Kidney (tissue), 14 donors: Measurements from ENCODE around the gene MEIKIN. TPM values are rescaled to one million over a fixed set of nuclear protein-coding genes. Genes with fewer than 3 reads are reported as not detected.

ENCODE experiments used
- DNase-seq, 5 donors: peaks; one replicate each; pipeline ENCODE4 v3.0.0-alpha.2; 2013 to 2020
- FAIRE-seq: peaks from 2 replicates; lab custom pipeline; 2012; peaks lifted over from hg19 to GRCh38; lab: Jason Lieb, UNC
- H3K27ac ChIP-seq, 2 donors: one replicate each; pipeline ENCODE4 v1.7.0; 2013; ENCODE audit warnings: low read depth in 2 of 2, low read length in 2 of 2, inconsistent platforms in 1 of 2
- H3K27me3 ChIP-seq: one replicate; pipeline ENCODE4 v1.7.1; 2013; ENCODE audit warnings: low read length, inconsistent platforms; ENCODE audit not compliant: control insufficient read depth, insufficient read depth
- H3K36me3 ChIP-seq, 3 donors: one replicate each; pipeline versions ENCODE4 v1.7.0 to v1.7.1; 2013; ENCODE audit warnings: low read length in 3 of 3, control low read depth in 1 of 3, inconsistent platforms in 1 of 3; ENCODE audit not compliant: insufficient read depth in 3 of 3, control insufficient read depth in 2 of 3
- H3K4me1 ChIP-seq, 3 donors: one replicate each; pipeline versions ENCODE4 v1.7.0 to v1.7.1; 2013; ENCODE audit warnings: low read length in 3 of 3, inconsistent platforms in 1 of 3, low read depth in 1 of 3; ENCODE audit not compliant: control insufficient read depth in 2 of 3, insufficient read depth in 2 of 3
- H3K4me3 ChIP-seq, 3 donors: one replicate each; pipeline versions ENCODE4 v1.7.0 to v1.8.1; 2013; ENCODE audit warnings: low read length in 3 of 3, control low read depth in 1 of 3, inconsistent platforms in 1 of 3
- H3K9ac ChIP-seq, 3 donors: one replicate each; pipeline versions ENCODE4 v1.7.0 to v1.7.1; 2013; ENCODE audit warnings: low read length in 3 of 3, control low read depth in 1 of 3, inconsistent platforms in 1 of 3
- H3K9me3 ChIP-seq, 3 donors: one replicate each; pipeline versions ENCODE4 v1.7.0 to v1.7.1; 2013; ENCODE audit warnings: low read length in 3 of 3, control low read depth in 1 of 3, inconsistent platforms in 1 of 3; ENCODE audit not compliant: control insufficient read depth in 2 of 3, insufficient read depth in 1 of 3
- CTCF ChIP-seq: IDR thresholded peaks from 3 replicates; pipeline ENCODE4 v1.5.1; 2012; ENCODE audit warnings: mild to moderate bottlenecking, moderate library complexity, borderline replicate concordance; ENCODE audit not compliant: insufficient read depth; ENCODE audit errors: extremely low read depth
- intact Hi-C: fragments of 100-400 bp; cut with DNase I; formaldehyde crosslinking; loops from one replicate; pipeline ENCODE4 v1.11.1; 2022
- polyA plus RNA-seq: library from polyadenylated mRNA; stranded (reverse); fragments of 350-450 nt; fragmentation: Illumina TruSeq; extraction: RNeasy Lipid Tissue Mini Kit (QIAGEN cat#74804); gene quantifications from one replicate; pipeline ENCODE4 v1.2.3, GENCODE V29; 2014; ENCODE audit warnings: low read depth, low replicate concordance; ENCODE audit not compliant: insufficient read depth
- total RNA-seq: library from RNA; stranded (reverse); fragmentation: NEBNext Ultra II Directional; extraction: Animal tissue kit (Norgen Biotek cat#: 25700); gene quantifications from one replicate; pipeline ENCODE4 v1.2.1, GENCODE V29; 2021
- donor health status: control.
- donor health status: control.
- donor health status: control.
- donor health status: control.
- donor health status: control.
- donor health status: DM: yes; HTN: yes; CAD: no.
- donor health status: Normal renal cell carcinoma (clear cell type).

The MEIKIN gene
- total and polyA plus RNA-seq, 2 donors from 2014 or later = 0.63 TPM; not detected in 1

- FAIRE-seq = no peak
- Histone ChIP-seq H3K36me3 (no peaks in the 10 kb centered on the region), H3K9me3 (no peaks in the 10 kb centered on the region), H3K27me3 (no peaks in the 10 kb centered on the region), H3K4me1 (no peaks in the 10 kb centered on the region), H3K27ac (no peak overlapping the region), H3K4me3 (no peak overlapping the region), H3K9ac (no peak overlapping the region)
- intact Hi-C loops = no loop called here
- no peak for DNase-seq
- TF ChIP-seq CTCF = no peak
Observed at GRCh38 chr5:131818001-131818724, 127.3 kb downstream of the MEIKIN start.

- Histone ChIP-seq H3K4me3 (no peak overlapping the region), H3K9ac (no peak overlapping the region), H3K9me3 (no peaks in the 10 kb centered on the region), H3K36me3 (no peaks in the 10 kb centered on the region), H3K27ac (no peak overlapping the region), H3K27me3 (no peaks in the 10 kb centered on the region), H3K4me1 (no peaks in the 10 kb centered on the region)
- TF ChIP-seq CTCF = no peak
- FAIRE-seq = no peak
- no peak for DNase-seq
- intact Hi-C loops = no loop called here
Observed at GRCh38 chr5:131814990-131815389, 130.5 kb downstream of the MEIKIN start.

- H3K4me1 ChIP-seq = no peaks in the 10 kb centered on the region
- DNase-seq (no peak), FAIRE-seq (no peak)
- no peak overlapping the region for H3K9ac ChIP-seq
- H3K36me3 ChIP-seq = no peaks in the 10 kb centered on the region
- no peak for TF ChIP-seq CTCF
- H3K27ac ChIP-seq = no peak overlapping the region
- H3K9me3 ChIP-seq = no peaks in the 10 kb centered on the region
- intact Hi-C loops = no loop called here
- H3K27me3 ChIP-seq = no peaks in the 10 kb centered on the region
- no peak overlapping the region for H3K4me3 ChIP-seq
Observed at GRCh38 chr5:131812371-131813160, 132.9 kb downstream of the MEIKIN start.
